H1 (cell line): ENCODE results near the gene PDE4D.

Experiments used
- CTCF ChIP-seq, 3 experiments: IDR thresholded peaks; 1 replicate in 2 of 3; 2 replicates in 1 of 3; pipeline versions ENCODE4 v1.5.1 to v1.6.1; 2011; ENCODE audit warnings: low read length in 3 of 3, mild to moderate bottlenecking in 3 of 3, inconsistent platforms in 2 of 3, low read depth in 1 of 3, moderate library complexity in 1 of 3; ENCODE audit not compliant: insufficient read depth in 1 of 3; ENCODE audit errors: control extremely low read depth in 1 of 3
- EZH2 ChIP-seq: fragments of 200-600 bp; sonication (generic); IDR thresholded peaks from 2 replicates; pipeline ENCODE4 v1.7.1; 2012; ENCODE audit warnings: low read depth, mild to moderate bottlenecking, moderate library complexity, low read length, inconsistent platforms; ENCODE audit not compliant: severe bottlenecking
- FOSL1 ChIP-seq: IDR thresholded peaks from 2 replicates; pipeline ENCODE4 v1.6.1; 2011; ENCODE audit warnings: mild to moderate bottlenecking, low read depth, low read length, moderate library complexity; ENCODE audit not compliant: insufficient read depth
- POLR2AphosphoS5 ChIP-seq: IDR thresholded peaks from 2 replicates; pipeline ENCODE4 v1.6.1; 2011; ENCODE audit warnings: low read depth, low read length
- USF2 ChIP-seq: IDR thresholded peaks from 2 replicates; pipeline ENCODE4 v1.6.1; 2011; ENCODE audit warnings: low read length, improper control_type of control experiment

- no peak for TF ChIP-seq CTCF (IDR thresholded peaks at IDR 0.05; ENCODE audit: control extremely low read depth in 1 of 3, insufficient read depth in 1 of 3, low read depth in 1 of 3, low read length in 3 of 3)
- no peak for TF ChIP-seq EZH2
- no peak for TF ChIP-seq FOSL1
- no peak for TF ChIP-seq USF2
- no peak for TF ChIP-seq POLR2AphosphoS5
Observed at GRCh38 chr5:59330680-59331079, 562.8 kb downstream of the PDE4D start.
